Choroid plexus epithelial cell (primary cell): ENCODE measurements around the gene EPB41L2.
"Not testable (repeated sequence)": the region's sequence is repeated elsewhere in the genome, so short reads cannot be mapped to it uniquely, and the experiment has no call there.

Experiments
- DNase-seq: peaks from one replicate; pipeline ENCODE4 v3.0.0-alpha.2; 2010; ENCODE audit warnings: low read depth
- H3K4me3 ChIP-seq: 2 replicates; pipeline ENCODE4 v1.5.1; 2011; ENCODE audit warnings: low read depth, mild to moderate bottlenecking, control low read depth, low read length, moderate library complexity
- CTCF ChIP-seq: conservative IDR thresholded peaks from 2 replicates; pipeline ENCODE4 v1.5.1; 2011; ENCODE audit warnings: low read depth, mild to moderate bottlenecking, control low read depth, inconsistent platforms, low read length, moderate library complexity

The EPB41L2 gene

DNA sequence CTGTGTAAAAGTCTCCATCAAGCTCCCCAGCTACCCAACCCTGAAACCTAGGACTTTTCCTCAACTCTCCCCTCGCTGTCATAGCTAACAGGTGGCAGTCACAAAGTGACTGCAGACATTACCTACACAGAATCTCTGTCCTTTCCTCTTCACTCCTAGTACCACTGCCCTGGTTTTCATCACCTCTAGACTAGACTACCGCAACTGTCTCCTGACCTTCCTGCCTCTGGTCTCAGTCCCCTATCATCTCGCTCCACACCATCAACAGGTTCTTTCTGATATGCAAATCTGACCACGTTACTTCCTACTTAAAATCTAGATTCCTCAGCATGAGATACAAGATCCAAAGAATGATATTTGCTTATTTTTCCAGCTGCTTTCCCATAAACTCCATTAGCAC is 142.1 kb downstream of the EPB41L2 start:
- no peak for DNase-seq
- H3K4me3 ChIP-seq, result no peak overlapping the region
- TF ChIP-seq CTCF, result no peak

GRCh38 chr6:130918171-130918570 is 144.9 kb downstream of the EPB41L2 start:
- H3K4me3 ChIP-seq, result no peak overlapping the region
- TF ChIP-seq CTCF, result no peak
- no peak for DNase-seq

DNA sequence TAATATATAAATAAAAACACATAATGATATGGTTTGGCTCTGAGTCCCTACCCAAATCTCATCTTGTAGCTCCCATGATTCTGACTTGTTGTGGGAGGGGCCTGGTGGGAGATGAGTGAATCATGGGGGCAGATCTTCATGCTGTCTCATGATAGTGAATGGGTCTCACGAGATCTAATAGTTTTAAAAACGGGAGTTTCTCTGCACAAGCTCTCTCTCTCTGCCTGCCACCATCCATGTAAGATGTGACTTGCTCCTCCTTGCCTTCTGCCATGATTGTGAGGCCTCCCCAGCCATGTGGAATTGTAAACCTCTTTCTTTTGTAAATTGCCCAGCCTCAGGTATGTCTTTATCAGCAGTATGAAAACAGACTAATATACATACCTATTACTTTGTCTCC is 147.4 kb downstream of the EPB41L2 start:
- H3K4me3 ChIP-seq, DNase-seq: not testable (repeated sequence)

DNA sequence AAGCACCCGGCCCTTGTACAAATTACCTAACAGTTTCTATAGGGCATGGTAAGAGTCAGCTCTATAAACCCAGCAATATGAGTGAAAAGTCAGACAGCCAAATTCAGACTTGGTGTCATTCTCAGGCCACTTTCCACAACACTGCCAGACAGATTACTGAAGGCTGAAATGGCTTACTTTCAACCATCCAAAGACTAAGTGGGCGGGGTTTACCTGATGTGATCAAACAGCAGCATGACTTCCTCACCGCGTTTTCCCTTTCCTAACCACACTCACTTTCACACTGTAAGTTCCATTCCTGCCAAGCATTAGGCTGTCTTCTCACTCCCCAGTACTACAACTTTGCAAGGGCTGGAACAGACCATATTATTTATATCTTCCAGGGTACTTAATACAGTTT is 149.9 kb downstream of the EPB41L2 start:
- no peak overlapping the region for H3K4me3 ChIP-seq
- no peak for DNase-seq
- no peak for TF ChIP-seq CTCF

GRCh38 chr6:130912434-130912833 is 150.6 kb downstream of the EPB41L2 start:
- H3K4me3 ChIP-seq, result no peak overlapping the region
- no peak for DNase-seq
- no peak for TF ChIP-seq CTCF

GRCh38 chr6:130908958-130909357 is 154.1 kb downstream of the EPB41L2 start:
- no peak overlapping the region for H3K4me3 ChIP-seq
- DNase-seq, result no peak
- no peak for TF ChIP-seq CTCF

GRCh38 chr6:130908188-130908587 is 154.9 kb downstream of the EPB41L2 start:
- H3K4me3 ChIP-seq, result no peak overlapping the region
- no peak for DNase-seq
- no peak for TF ChIP-seq CTCF

GRCh38 chr6:130907687-130908086 is 155.4 kb downstream of the EPB41L2 start:
- DNase-seq, result no peak
- TF ChIP-seq CTCF, result no peak
- no peak overlapping the region for H3K4me3 ChIP-seq
